ENCODE results near the gene GRK5. TPM values are rescaled to one million over a fixed set of nuclear protein-coding genes. Genes with fewer than 3 reads are reported as not detected.

GRK5 gene
- polyA plus RNA-seq, 1 experiment: 20.8 TPM

DNA sequence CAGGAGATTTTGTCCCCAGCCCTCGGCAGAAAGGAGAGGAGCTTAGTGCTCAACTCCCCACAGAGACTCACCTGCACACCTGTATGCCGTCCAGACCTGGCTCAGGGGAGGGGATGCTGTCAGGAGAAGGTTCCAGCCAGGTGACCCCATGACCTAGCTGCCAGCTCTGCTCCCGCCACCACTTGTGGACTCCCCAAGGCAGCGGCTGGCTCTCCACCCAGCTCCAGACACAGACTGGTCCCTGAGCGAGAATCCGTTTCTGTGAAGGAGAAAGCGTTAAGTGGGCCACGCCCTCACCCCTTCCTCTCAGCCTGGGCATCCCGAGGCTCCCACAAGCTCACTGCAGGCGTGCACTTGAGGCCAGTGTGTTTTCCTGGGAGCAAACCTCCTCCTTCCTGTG is 258.7 kb downstream of the GRK5 start:
- no peaks in the 10 kb centered on the region for H3K36me3 ChIP-seq (ENCODE audit: control insufficient read depth, insufficient read depth, low read length)
- peaks cover 8% of the 10 kb centered on the region for H3K27me3 ChIP-seq (ENCODE audit: control insufficient read depth, insufficient read depth, low read length)
- ChIA-PET CTCF (interaction anchor here (1.3 to 1.4 kb wide), 2 partner anchors 15 to 17 kb away, joined by 3 read pairs; no protein-coding TSS in a partner anchor), POLR2A (no interaction called here)
- DNase-seq (ENCODE audit: low read depth): no peak
- TF ChIP-seq, protein P1, sequence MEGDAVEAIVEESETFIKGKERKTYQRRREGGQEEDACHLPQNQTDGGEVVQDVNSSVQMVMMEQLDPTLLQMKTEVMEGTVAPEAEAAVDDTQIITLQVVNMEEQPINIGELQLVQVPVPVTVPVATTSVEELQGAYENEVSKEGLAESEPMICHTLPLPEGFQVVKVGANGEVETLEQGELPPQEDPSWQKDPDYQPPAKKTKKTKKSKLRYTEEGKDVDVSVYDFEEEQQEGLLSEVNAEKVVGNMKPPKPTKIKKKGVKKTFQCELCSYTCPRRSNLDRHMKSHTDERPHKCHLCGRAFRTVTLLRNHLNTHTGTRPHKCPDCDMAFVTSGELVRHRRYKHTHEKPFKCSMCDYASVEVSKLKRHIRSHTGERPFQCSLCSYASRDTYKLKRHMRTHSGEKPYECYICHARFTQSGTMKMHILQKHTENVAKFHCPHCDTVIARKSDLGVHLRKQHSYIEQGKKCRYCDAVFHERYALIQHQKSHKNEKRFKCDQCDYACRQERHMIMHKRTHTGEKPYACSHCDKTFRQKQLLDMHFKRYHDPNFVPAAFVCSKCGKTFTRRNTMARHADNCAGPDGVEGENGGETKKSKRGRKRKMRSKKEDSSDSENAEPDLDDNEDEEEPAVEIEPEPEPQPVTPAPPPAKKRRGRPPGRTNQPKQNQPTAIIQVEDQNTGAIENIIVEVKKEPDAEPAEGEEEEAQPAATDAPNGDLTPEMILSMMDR (IDR thresholded peaks at IDR 0.05; ENCODE audit: insufficient read depth, low read depth, low read length): no peak
- no peak overlapping the region for H3K4me3 ChIP-seq (ENCODE audit: low read depth, low read length)

DNA sequence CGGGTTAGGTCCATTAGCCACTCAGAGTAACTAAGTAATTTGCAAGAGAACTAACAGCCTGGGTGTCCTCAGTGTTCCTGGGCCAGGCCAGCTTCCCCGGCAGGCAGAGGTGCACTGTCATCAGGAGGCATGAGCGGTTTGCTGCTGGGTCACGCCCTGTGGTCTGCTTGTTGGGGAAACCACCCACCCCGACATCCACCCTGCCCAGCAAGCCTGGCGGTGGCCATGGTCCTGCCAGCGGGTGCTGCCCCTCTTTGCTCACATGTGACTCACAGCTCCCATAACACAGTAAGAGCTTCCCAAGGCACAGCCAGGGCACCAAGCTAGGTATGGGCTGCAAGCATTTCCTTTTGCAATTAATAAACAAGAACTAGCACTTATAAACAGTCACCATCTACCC is 259.3 kb downstream of the GRK5 start:
- DNase-seq (ENCODE audit: low read depth): no peak
- ChIA-PET CTCF (interaction anchor here (1.2 to 1.4 kb wide), 3 partner anchors 8 to 17 kb away, joined by 3 read pairs; no protein-coding TSS in a partner anchor), POLR2A (no interaction called here)
- H3K4me3 ChIP-seq (ENCODE audit: low read depth, low read length): no peak overlapping the region
- H3K27me3 ChIP-seq (ENCODE audit: control insufficient read depth, insufficient read depth, low read length): peaks cover 8% of the 10 kb centered on the region
- no peaks in the 10 kb centered on the region for H3K36me3 ChIP-seq (ENCODE audit: control insufficient read depth, insufficient read depth, low read length)
- TF ChIP-seq, protein P1 (IDR thresholded peaks at IDR 0.05; ENCODE audit: insufficient read depth, low read depth, low read length): no peak

DNA sequence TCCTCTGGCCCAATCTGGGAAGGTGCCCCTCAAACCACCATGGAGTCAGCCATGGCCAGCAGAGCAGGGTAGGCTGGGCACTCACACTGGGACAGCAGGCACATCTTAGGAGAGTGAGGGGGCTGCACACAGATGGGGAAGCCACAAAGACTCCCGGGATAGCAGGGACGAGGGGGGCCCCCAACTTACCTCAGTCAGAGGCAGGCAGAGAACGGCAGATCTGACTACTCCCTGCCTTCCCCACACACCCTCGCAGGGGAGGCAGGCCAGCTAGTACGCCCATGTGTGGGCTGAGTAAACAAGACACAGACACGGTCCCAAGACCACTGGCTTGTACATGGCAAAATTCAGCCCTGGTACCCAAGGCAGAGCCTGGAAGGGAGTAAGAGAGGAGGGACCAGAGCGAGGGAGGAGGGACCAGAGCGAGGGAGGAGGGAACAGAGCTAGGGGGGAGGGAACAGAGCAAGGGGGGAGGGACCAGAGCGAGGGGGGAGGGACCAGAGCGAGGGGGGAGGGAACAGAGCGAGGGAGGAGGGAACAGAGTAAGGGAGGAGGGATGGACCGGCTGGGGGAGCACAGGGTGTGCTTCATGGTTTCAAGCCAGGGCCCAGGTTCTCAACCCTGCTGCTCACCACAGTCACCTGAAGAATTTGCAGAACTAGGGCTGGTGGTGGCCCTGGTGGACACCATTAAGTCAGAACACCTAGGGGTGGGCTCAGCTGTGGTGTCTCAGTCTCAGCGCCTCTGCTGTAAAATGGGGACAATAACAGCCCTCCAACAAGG is 261.4 kb downstream of the GRK5 start:
- TF ChIP-seq, protein P1 (IDR thresholded peaks at IDR 0.05; ENCODE audit: insufficient read depth, low read depth, low read length): no peak
- ChIA-PET POLR2A (no interaction called here), CTCF (no interaction called here)
- Histone ChIP-seq H3K27me3 (ENCODE audit: control insufficient read depth, insufficient read depth, low read length) (peaks cover 11% of the 10 kb centered on the region), H3K4me3 (ENCODE audit: low read depth, low read length) (no peak overlapping the region), H3K36me3 (ENCODE audit: control insufficient read depth, insufficient read depth, low read length) (no peaks in the 10 kb centered on the region)
- DNase-seq (ENCODE audit: low read depth): no peak

DNA sequence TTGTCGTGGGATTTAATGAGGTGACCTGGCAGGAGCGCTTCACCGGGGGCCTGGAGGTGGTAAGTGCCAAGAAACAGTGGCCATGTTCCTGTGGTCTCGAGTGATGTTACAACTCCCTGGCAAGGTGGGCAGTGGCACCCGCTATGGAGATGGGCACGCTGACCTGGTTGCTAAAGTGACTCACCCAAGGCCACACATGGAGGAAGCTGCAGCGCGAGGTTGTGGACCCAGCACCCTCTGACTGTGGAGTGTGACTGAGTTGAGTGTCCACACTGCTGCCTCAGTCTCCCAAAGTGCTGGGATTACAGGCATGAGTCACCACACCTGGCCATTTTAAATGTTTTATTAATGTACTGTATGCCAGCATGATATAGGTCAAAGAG is 261.9 kb downstream of the GRK5 start:
- H3K27me3 ChIP-seq (ENCODE audit: control insufficient read depth, insufficient read depth, low read length): peaks cover 11% of the 10 kb centered on the region
- ChIA-PET POLR2A (no interaction called here), CTCF (interaction anchor here (1.0 to 1.3 kb wide), 2 partner anchors 24 to 271 kb away, joined by 3 to 7 read pairs; no protein-coding TSS in a partner anchor)
- TF ChIP-seq, protein P1 (IDR thresholded peaks at IDR 0.05; ENCODE audit: insufficient read depth, low read depth, low read length): no peak
- H3K36me3 ChIP-seq (ENCODE audit: control insufficient read depth, insufficient read depth, low read length): no peaks in the 10 kb centered on the region
- no peak for DNase-seq (ENCODE audit: low read depth)
- no peak overlapping the region for H3K4me3 ChIP-seq (ENCODE audit: low read depth, low read length)

DNA sequence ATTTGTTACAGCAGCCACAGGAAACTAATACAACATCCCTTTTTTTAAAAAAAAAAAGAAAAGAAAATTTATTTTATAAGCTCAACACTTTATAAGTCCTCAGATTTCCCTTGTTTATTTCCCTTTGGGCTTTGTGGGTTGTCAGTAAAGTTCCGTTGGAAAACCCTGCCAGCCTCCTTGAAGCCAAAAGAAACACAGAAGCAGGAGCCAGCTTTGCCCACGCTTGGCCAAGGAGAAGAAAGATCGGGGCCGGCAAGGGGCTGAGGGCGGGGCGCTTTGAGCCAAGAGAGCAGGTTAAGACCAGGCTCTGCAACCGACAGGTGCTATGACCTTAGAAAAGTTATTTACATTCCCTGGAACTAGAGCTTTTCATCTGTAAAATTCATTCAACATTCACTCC is 262.5 kb downstream of the GRK5 start:
- no peak for DNase-seq (ENCODE audit: low read depth)
- CTCF ChIA-PET: interaction anchor here (0.6 to 1.3 kb wide), 3 partner anchors 20 to 271 kb away, joined by 3 to 7 read pairs (median 4); no protein-coding TSS in a partner anchor
- POLR2A ChIA-PET: no interaction called here
- TF ChIP-seq, protein P1 (IDR thresholded peaks at IDR 0.05; ENCODE audit: insufficient read depth, low read depth, low read length): no peak
- Histone ChIP-seq H3K36me3 (ENCODE audit: control insufficient read depth, insufficient read depth, low read length) (no peaks in the 10 kb centered on the region), H3K4me3 (ENCODE audit: low read depth, low read length) (no peak overlapping the region), H3K27me3 (ENCODE audit: control insufficient read depth, insufficient read depth, low read length) (peaks cover 12% of the 10 kb centered on the region)

Measured in BJ (cell line).